UCSD-AML1 (cell line): ENCODE measurements around the gene ECPAS.
"Not testable (repeated sequence)": the region's sequence is repeated elsewhere in the genome, so short reads cannot be mapped to it uniquely, and the experiment has no call there.

Experiments
- DNase-seq: peaks from one replicate; lab custom pipeline; 2025; ENCODE audit not compliant: unreplicated experiment; lab: John Stamatoyannopoulos, UW

Gene ECPAS

GRCh38 chr9:111474385-111474784 is 9.8 kb downstream of the ECPAS start:
- no peak for DNase-seq

DNA sequence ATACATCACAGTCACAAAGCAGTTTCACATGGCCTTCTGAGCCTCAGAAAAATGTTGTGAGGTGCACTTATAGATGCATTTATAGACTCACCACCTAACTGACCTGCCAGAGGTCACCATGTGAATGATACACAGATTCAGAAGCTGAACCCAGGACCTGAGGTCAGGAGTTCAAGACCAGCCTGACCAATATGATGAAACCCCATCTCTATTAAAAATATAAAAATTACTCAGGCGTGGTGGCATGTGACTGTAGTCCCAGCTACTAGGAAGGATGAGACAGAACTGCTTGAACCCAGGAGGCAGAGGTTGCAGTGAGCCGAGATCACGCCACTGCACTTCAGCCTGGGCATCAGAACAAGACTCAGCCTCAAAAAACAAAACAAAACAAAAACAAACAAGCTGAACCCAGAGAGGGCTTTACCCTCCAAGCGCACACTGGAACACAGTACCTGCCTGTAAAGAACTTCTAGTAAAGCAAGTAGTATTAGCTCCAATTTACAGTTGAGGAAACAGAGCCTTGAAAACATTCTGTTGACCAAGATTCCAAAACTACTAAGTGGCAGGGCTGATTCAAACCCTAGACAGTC is 16.3 kb downstream of the ECPAS start:
- DNase-seq = no peak

DNA sequence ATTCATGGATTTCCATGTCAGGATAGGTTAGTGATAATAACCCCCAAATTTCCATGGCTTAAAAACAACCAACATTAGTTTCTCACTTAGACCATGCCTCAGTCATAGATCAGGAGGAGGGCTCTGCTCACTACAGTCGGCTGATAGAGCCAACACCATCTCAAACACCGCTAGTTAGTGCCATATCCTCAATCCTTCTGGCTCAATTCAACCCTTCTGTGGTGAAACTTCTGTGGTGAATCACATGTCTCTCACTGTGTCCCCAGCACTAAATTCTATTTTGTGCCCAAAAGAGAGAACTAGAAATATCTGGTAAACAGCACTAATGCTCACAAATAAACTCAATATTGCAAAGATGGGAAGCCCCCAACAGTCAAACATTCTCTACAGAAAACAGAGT is 21.1 kb downstream of the ECPAS start:
- DNase-seq = no peak

- DNase-seq = no peak
These were observed 25.8 kb downstream of the ECPAS start for GRCh38 chr9:111458139-111459009.

- no peak for DNase-seq
These were observed 27.7 kb downstream of the ECPAS start for GRCh38 chr9:111456529-111456928.

DNA sequence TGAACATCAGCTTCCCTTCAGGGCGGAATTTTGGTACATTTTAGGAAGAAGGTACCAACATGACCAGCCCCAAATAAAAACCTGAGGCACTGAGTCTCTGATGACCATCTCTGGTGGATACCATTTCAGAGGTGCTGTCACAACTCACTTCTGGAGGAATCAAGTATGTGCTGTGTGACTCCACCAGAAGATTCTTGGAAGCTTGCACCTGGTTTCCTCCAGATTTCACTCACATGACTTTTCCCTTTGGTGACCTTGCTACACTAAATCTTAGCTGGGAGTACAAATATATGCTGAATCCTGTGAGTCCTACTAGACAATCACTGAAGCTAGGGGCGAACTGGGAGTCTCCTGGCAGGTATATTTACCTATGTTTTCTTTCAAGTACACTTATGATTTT is 28.5 kb downstream of the ECPAS start:
- DNase-seq = no peak

GRCh38 chr9:111454751-111455150 is 29.4 kb downstream of the ECPAS start:
- no peak for DNase-seq

DNA sequence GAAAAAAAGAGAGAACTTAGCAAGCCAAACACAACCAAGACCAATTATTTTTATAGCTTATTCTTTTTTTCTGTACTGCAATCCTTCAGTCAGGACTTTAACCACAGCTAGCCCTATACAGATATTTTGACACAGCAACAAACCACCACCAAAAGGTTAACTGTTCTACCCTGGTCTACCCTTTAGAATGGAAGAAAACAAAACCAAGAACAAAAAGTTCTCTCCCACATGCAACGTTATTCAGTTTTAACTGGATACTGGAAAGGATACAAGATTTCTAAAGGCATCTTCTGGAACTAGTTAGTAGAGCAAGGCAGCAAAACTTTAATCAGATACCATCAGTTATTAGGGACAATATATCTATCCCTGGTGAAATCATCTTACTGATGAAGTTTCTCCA is 32.6 kb downstream of the ECPAS start:
- no peak for DNase-seq

DNA sequence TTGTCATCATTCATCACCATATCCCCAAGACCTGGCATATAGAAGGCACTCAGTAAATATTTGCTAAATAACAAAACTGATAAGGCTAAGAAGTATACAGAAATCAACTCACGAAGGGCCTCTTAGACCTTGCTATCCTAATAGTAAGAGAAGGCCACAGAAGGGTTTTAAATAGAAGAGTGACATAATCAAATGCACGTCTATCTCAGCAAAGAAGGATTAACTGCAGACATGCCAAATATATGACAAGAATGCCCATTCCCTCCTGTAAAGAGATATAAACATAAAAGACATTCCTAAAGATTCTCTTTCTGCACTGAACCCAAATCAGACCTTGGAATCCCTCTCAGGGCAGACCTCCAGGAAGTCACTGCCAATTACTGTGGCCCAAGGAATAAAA is 34.1 kb downstream of the ECPAS start:
- no peak for DNase-seq

- DNase-seq = no peak
These were observed 34.5 kb downstream of the ECPAS start for GRCh38 chr9:111449705-111450104.

GRCh38 chr9:111445799-111446198 is 38.4 kb downstream of the ECPAS start:
- not testable (repeated sequence) for DNase-seq

DNA sequence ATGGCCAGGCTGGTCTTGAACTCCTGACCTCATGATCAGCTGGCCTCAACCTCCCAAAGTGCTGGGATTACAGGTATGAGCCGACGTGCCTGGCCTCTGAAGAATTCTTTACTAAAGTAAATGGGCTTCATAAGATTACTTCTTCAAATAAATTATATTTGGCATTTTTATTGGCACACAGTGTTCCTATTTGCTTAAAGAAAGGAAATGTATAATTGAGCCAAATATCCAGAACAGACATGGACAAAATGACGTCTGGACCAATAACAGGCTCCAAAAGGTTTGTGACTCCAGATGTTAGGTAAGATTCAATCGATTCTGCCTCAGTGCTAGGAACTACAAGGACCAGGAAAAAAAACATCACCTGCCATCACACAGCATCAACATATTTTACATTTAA is 40.7 kb downstream of the ECPAS start:
- no peak for DNase-seq

GRCh38 chr9:111442360-111443027 is 41.7 kb downstream of the ECPAS start:
- no peak for DNase-seq

DNA sequence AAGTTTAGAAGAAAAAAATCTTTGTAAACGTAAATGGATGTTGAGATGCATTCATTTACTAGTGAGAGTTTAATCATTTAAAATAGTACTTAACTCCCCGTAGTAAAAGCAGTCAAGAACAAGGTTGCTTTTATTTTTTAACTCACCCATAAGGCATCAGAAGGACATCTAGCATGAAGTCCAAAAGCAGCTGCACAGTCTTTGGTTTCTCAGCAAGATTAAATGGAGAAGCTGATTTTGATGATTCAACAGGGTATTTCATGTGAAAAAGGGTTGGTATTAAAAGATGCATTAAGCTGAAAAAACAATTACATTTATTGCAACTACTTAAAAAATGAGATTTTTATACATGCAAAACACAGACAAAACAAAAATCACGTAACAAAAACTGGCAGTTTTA is 44.0 kb downstream of the ECPAS start:
- no peak for DNase-seq

DNA sequence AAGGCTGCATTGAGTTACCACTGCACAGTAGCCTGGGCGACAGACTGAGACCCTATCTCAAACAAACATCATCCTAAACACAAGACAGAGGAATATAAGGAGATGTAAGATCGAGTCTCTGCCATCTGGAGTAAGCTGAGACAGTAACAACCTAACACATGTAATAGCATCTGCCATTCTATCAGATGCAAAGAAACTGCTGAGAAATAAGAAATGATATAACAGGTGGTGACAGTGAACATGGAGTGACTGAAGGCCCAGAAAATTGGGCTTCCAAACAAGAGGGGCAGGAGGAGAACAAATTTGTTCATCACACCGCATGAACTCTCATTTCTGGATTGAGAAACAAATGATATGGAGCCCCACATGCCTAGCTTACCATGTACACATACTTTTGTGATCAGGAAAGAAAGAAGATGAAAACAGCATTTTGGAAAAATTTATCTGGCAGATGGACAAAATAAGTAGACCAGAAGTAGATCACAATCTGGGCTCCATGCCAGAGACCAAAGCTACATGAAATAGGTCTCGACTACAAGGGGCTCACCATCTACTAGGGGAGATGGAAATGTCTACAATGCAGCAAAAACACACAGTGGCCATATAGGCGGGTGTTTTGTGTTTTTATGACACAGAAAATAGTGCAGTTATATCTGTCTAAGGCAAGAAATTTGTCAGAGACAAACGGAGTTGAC is 45.5 kb downstream of the ECPAS start:
- DNase-seq = no peak

- DNase-seq = no peak
These were observed 47.6 kb downstream of the ECPAS start for GRCh38 chr9:111436571-111436970.

GRCh38 chr9:111433082-111433481 is 51.1 kb downstream of the ECPAS start:
- no peak for DNase-seq

DNA sequence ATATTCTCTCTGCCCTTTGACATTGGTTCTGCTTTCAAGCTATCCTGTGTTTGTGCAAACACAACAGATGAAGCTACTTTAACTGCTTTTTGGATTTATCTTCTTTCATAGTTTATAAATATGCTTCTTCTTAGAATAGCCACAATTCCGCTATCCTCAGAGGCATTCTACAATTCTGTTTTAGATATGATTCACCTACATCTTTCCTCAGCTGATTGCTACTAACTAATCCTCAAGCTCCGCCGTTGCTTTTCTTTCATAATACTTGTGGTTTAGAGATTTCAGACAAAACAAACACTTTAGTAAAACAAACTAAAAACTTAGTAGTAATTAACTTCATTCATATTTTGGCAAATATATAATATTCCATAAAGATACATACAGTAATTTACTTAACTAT is 52.5 kb downstream of the ECPAS start:
- no peak for DNase-seq

GRCh38 chr9:111429175-111429574 is 55.0 kb downstream of the ECPAS start:
- no peak for DNase-seq

GRCh38 chr9:111427186-111427585 is 57.0 kb downstream of the ECPAS start:
- no peak for DNase-seq

- no peak for DNase-seq
These were observed 60.8 kb downstream of the ECPAS start for GRCh38 chr9:111423389-111423788.

DNA sequence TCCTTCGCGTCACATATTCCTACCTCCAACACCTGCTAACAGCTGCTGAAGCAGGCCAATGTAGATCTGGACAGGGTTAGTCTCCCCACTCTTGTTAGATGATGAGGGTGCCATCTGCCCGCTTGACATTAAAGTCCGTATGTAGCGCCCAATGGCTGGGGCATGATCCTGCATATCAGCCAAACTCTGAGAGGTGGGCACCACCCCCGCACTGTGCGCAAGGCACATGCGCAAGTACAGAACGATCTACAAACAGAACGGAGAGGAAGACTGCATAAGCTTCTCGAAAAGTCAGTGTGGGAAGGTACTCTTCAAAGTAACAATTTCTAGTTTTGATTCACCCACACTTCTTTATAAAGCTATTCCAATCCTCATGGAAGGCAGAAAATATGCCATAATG is 69.8 kb downstream of the ECPAS start:
- DNase-seq = no peak
